ENCODE results near the gene ASCC1.
A peak's percentile ranks its signal among the peaks of the same experiment; 100 is the strongest.
"Not testable (repeated sequence)": the region's sequence is repeated elsewhere in the genome, so short reads cannot be mapped to it uniquely, and the experiment has no call there.

Gene ASCC1

GRCh38 chr10:72215611-72216549 is at the start of gene ASCC1, which contains the start of gene ANAPC16:
Gene ASCC1, minus strand, starts transcription at chr10:72216276. Its CDS starts 2,978 bp downstream, at chr10:72213298.
Gene ANAPC16, plus strand, starts transcription at chr10:72216012. Its CDS starts 7,903 bp downstream, at chr10:72223915.
- DNase-seq = peak; percentile 41 to 75

- no peak for DNase-seq
These were observed 49.4 kb upstream of the ASCC1 start for GRCh38 chr10:72265508-72265907.

- no peak for DNase-seq
These were observed 48.5 kb upstream of the ASCC1 start for GRCh38 chr10:72264536-72264935.

- peak; percentile 30 to 83 for DNase-seq
These were observed 47.7 kb upstream of the ASCC1 start for GRCh38 chr10:72263613-72264241.

- DNase-seq = no peak
These were observed 45.8 kb upstream of the ASCC1 start for GRCh38 chr10:72261784-72262404.

- no peak for DNase-seq
These were observed 45.1 kb upstream of the ASCC1 start for GRCh38 chr10:72260976-72261783.

GRCh38 chr10:72260239-72260975 is 44.3 kb upstream of the ASCC1 start:
- DNase-seq = peak; percentile 30 to 56

GRCh38 chr10:72259491-72260238 is 43.6 kb upstream of the ASCC1 start:
- no peak for DNase-seq

- DNase-seq = no peak
These were observed 42.5 kb upstream of the ASCC1 start for GRCh38 chr10:72258617-72259016.

GRCh38 chr10:72257051-72257892 is 41.2 kb upstream of the ASCC1 start:
- no peak for DNase-seq

GRCh38 chr10:72255977-72256729 is 40.1 kb upstream of the ASCC1 start:
- DNase-seq = no peak

GRCh38 chr10:72254813-72255568 is 38.9 kb upstream of the ASCC1 start:
- no peak for DNase-seq

GRCh38 chr10:72253578-72253977 is 37.5 kb upstream of the ASCC1 start:
- DNase-seq = no peak

- DNase-seq = no peak
These were observed 36.9 kb upstream of the ASCC1 start for GRCh38 chr10:72252972-72253371.

GRCh38 chr10:72251635-72252034 is 35.6 kb upstream of the ASCC1 start:
- no peak for DNase-seq

GRCh38 chr10:72250666-72251065 is 34.6 kb upstream of the ASCC1 start:
- DNase-seq = no peak

- DNase-seq = not testable (repeated sequence)
These were observed 33.2 kb upstream of the ASCC1 start for GRCh38 chr10:72249176-72249862.

All from NCI-H187 (cell line).